Measurements from ENCODE around the gene HYI.

HYI gene

GRCh38 chr1:43422995-43423671, 30.6 kb downstream of the HYI start:
- Mint-ChIP-seq H3K9me3 (no peaks in the 10 kb centered on the region), H3K27me3 (ENCODE audit: low read depth) (no peaks in the 10 kb centered on the region), H3K4me1 (no peaks in the 10 kb centered on the region), H3K36me3 (ENCODE audit: low read depth) (peaks cover 38% of the 10 kb centered on the region), H3K27ac (no peak overlapping the region), H3K4me3 (no peak overlapping the region)
- TF ChIP-seq CTCF (IDR thresholded peaks at IDR 0.05; ENCODE audit: unreplicated experiment in 3 of 3): no peak

GRCh38 chr1:43421976-43422750, 31.6 kb downstream of the HYI start:
- H3K4me1 Mint-ChIP-seq: no peaks in the 10 kb centered on the region
- no peaks in the 10 kb centered on the region for H3K27me3 Mint-ChIP-seq (ENCODE audit: low read depth)
- H3K27ac Mint-ChIP-seq: no peak overlapping the region
- peaks cover 30% of the 10 kb centered on the region for H3K36me3 Mint-ChIP-seq (ENCODE audit: low read depth)
- H3K9me3 Mint-ChIP-seq: no peaks in the 10 kb centered on the region
- no peak for TF ChIP-seq CTCF (IDR thresholded peaks at IDR 0.05; ENCODE audit: unreplicated experiment in 3 of 3)
- no peak overlapping the region for H3K4me3 Mint-ChIP-seq

- no peak overlapping the region for H3K27ac Mint-ChIP-seq
- peaks cover 23% of the 10 kb centered on the region for H3K36me3 Mint-ChIP-seq (ENCODE audit: low read depth)
- no peaks in the 10 kb centered on the region for H3K27me3 Mint-ChIP-seq (ENCODE audit: low read depth)
- TF ChIP-seq CTCF (IDR thresholded peaks at IDR 0.05; ENCODE audit: unreplicated experiment in 3 of 3): no peak
- H3K4me3 Mint-ChIP-seq: no peak overlapping the region
- no peaks in the 10 kb centered on the region for H3K9me3 Mint-ChIP-seq
- H3K4me1 Mint-ChIP-seq: no peaks in the 10 kb centered on the region
Observed at GRCh38 chr1:43421396-43421795, 32.3 kb downstream of the HYI start.

- Mint-ChIP-seq H3K36me3 (ENCODE audit: low read depth) (peaks cover 20% of the 10 kb centered on the region), H3K27me3 (ENCODE audit: low read depth) (no peaks in the 10 kb centered on the region), H3K27ac (no peak overlapping the region), H3K4me3 (no peak overlapping the region), H3K9me3 (no peaks in the 10 kb centered on the region), H3K4me1 (no peaks in the 10 kb centered on the region)
- TF ChIP-seq CTCF (IDR thresholded peaks at IDR 0.05; ENCODE audit: unreplicated experiment in 3 of 3): no peak
Observed at GRCh38 chr1:43420874-43421273, 32.9 kb downstream of the HYI start.

- H3K4me3 Mint-ChIP-seq: no peak overlapping the region
- no peaks in the 10 kb centered on the region for H3K9me3 Mint-ChIP-seq
- no peak overlapping the region for H3K27ac Mint-ChIP-seq
- H3K27me3 Mint-ChIP-seq (ENCODE audit: low read depth): no peaks in the 10 kb centered on the region
- H3K4me1 Mint-ChIP-seq: no peaks in the 10 kb centered on the region
- peaks cover 21% of the 10 kb centered on the region for H3K36me3 Mint-ChIP-seq (ENCODE audit: low read depth)
- TF ChIP-seq CTCF (IDR thresholded peaks at IDR 0.05; ENCODE audit: unreplicated experiment in 3 of 3): no peak
Observed at GRCh38 chr1:43419627-43420425, 33.9 kb downstream of the HYI start.
